ENCODE results near the gene ASH1L.
A peak's percentile ranks its signal among the peaks of the same experiment; 100 is the strongest.

The ASH1L gene

GRCh38 chr1:155574077-155574476 lies 11.5 kb upstream of the ASH1L start:
- H3K9me3 ChIP-seq (ENCODE audit: control insufficient read depth, insufficient read depth, low read depth, low read length), result no peaks in the 10 kb centered on the region
- H3K36me3 ChIP-seq (ENCODE audit: control insufficient read depth in 2 of 2, insufficient read depth in 1 of 2, low read length in 2 of 2), result no peaks in the 10 kb centered on the region; a peak in 1 of 3 replicates
- TF ChIP-seq KLF7 (tag by site-specific recombination; IDR thresholded peaks at IDR 0.05; ENCODE audit: borderline replicate concordance), result no peak
- no peak for TF ChIP-seq ZNF211 (tag by site-specific recombination; IDR thresholded peaks at IDR 0.05; ENCODE audit: low read depth)
- TF ChIP-seq, protein P1, sequence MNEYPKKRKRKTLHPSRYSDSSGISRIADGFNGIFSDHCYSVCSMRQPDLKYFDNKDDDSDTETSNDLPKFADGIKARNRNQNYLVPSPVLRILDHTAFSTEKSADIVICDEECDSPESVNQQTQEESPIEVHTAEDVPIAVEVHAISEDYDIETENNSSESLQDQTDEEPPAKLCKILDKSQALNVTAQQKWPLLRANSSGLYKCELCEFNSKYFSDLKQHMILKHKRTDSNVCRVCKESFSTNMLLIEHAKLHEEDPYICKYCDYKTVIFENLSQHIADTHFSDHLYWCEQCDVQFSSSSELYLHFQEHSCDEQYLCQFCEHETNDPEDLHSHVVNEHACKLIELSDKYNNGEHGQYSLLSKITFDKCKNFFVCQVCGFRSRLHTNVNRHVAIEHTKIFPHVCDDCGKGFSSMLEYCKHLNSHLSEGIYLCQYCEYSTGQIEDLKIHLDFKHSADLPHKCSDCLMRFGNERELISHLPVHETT (tag by site-specific recombination; IDR thresholded peaks at IDR 0.05), result no peak
- TF ChIP-seq ZNF2 (tag by site-specific recombination; IDR thresholded peaks at IDR 0.05), result no peak
- TF ChIP-seq ZNF132 (tag by site-specific recombination; IDR thresholded peaks at IDR 0.05; ENCODE audit: borderline replicate concordance), result no peak
- no peak for TF ChIP-seq CTCF (tag by site-specific recombination; IDR thresholded peaks at IDR 0.05)
- no peak for TF ChIP-seq ZNF23 (tag by site-specific recombination; IDR thresholded peaks at IDR 0.05; ENCODE audit: borderline replicate concordance)
- TF ChIP-seq ZNF692 (tag by site-specific recombination; IDR thresholded peaks at IDR 0.05), result no peak
- TF ChIP-seq ZNF239 (tag by site-specific recombination; IDR thresholded peaks at IDR 0.05), result no peak
- no peak for TF ChIP-seq ZNF416 (tag by site-specific recombination; IDR thresholded peaks at IDR 0.05)
- TF ChIP-seq, protein P2, sequence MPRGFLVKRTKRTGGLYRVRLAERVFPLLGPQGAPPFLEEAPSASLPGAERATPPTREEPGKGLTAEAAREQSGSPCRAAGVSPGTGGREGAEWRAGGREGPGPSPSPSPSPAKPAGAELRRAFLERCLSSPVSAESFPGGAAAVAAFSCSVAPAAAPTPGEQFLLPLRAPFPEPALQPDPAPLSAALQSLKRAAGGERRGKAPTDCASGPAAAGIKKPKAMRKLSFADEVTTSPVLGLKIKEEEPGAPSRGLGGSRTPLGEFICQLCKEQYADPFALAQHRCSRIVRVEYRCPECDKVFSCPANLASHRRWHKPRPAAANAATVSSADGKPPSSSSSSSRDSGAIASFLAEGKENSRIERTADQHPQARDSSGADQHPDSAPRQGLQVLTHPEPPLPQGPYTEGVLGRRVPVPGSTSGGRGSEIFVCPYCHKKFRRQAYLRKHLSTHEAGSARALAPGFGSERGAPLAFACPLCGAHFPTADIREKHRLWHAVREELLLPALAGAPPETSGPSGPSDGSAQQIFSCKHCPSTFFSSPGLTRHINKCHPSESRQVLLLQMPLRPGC (tag by site-specific recombination; IDR thresholded peaks at IDR 0.05), result no peak
- TF ChIP-seq, protein P3, sequence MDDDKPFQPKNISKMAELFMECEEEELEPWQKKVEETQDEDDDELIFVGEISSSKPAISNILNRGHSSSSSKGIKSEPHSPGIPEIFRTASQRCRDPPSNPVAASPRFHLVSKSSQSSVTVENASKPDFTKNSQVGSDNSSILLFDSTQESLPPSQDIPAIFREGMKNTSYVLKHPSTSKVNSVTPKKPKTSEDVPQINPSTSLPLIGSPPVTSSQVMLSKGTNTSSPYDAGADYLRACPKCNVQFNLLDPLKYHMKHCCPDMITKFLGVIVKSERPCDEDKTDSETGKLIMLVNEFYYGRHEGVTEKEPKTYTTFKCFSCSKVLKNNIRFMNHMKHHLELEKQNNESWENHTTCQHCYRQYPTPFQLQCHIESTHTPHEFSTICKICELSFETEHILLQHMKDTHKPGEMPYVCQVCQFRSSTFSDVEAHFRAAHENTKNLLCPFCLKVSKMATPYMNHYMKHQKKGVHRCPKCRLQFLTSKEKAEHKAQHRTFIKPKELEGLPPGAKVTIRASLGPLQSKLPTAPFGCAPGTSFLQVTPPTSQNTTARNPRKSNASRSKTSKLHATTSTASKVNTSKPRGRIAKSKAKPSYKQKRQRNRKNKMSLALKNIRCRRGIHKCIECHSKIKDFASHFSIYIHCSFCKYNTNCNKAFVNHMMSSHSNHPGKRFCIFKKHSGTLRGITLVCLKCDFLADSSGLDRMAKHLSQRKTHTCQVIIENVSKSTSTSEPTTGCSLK (tag by site-specific recombination; IDR thresholded peaks at IDR 0.05), result no peak
- no peak for TF ChIP-seq ZNF510 (tag by site-specific recombination; IDR thresholded peaks at IDR 0.05; ENCODE audit: insufficient replicate concordance)
- no peak for TF ChIP-seq ZNF24 (tag by site-specific recombination; IDR thresholded peaks at IDR 0.05)
- TF ChIP-seq SP2 (tag by site-specific recombination; IDR thresholded peaks at IDR 0.05), result no peak
- no peak for TF ChIP-seq ZXDB (tag by site-specific recombination; IDR thresholded peaks at IDR 0.05)
- no peak for TF ChIP-seq ZNF621 (tag by site-specific recombination; IDR thresholded peaks at IDR 0.05)
- H3K4me1 ChIP-seq (ENCODE audit: control insufficient read depth, insufficient read depth, low read length), result peaks cover 8% of the 10 kb centered on the region
- CTCF ChIA-PET, result interaction anchor here (1.3 kb wide), 1 partner anchor 18 kb away, joined by 3 read pairs; no protein-coding TSS in a partner anchor
- H3K27ac ChIP-seq (ENCODE audit: extremely low read depth, low read depth, low read length), result no peak overlapping the region
- POLR2A ChIA-PET, result no interaction called here
- no peak overlapping the region for H3K4me3 ChIP-seq (ENCODE audit: low read depth, low read length)

- ChIA-PET POLR2A (no interaction called here), CTCF (interaction anchor here (0.6 to 1.1 kb wide), 5 partner anchors 246 to 377 kb away, joined by 3 to 4 read pairs (median 3); partner anchors contain the start of gene ENTREP3)
- peaks cover 0 to 7% of the 10 kb centered on the region in 2 experiments; a peak in 2 of 3 replicates for H3K36me3 ChIP-seq (ENCODE audit: control insufficient read depth in 2 of 2, insufficient read depth in 1 of 2, low read length in 2 of 2)
- H3K4me3 ChIP-seq (ENCODE audit: low read depth, low read length), result no peak overlapping the region
- no peak overlapping the region for H3K27ac ChIP-seq (ENCODE audit: extremely low read depth, low read depth, low read length)
- H3K4me1 ChIP-seq (ENCODE audit: control insufficient read depth, insufficient read depth, low read length), result peaks cover 8% of the 10 kb centered on the region
- no peaks in the 10 kb centered on the region for H3K9me3 ChIP-seq (ENCODE audit: control insufficient read depth, insufficient read depth, low read depth, low read length)
- TF ChIP-seq, protein P4, sequence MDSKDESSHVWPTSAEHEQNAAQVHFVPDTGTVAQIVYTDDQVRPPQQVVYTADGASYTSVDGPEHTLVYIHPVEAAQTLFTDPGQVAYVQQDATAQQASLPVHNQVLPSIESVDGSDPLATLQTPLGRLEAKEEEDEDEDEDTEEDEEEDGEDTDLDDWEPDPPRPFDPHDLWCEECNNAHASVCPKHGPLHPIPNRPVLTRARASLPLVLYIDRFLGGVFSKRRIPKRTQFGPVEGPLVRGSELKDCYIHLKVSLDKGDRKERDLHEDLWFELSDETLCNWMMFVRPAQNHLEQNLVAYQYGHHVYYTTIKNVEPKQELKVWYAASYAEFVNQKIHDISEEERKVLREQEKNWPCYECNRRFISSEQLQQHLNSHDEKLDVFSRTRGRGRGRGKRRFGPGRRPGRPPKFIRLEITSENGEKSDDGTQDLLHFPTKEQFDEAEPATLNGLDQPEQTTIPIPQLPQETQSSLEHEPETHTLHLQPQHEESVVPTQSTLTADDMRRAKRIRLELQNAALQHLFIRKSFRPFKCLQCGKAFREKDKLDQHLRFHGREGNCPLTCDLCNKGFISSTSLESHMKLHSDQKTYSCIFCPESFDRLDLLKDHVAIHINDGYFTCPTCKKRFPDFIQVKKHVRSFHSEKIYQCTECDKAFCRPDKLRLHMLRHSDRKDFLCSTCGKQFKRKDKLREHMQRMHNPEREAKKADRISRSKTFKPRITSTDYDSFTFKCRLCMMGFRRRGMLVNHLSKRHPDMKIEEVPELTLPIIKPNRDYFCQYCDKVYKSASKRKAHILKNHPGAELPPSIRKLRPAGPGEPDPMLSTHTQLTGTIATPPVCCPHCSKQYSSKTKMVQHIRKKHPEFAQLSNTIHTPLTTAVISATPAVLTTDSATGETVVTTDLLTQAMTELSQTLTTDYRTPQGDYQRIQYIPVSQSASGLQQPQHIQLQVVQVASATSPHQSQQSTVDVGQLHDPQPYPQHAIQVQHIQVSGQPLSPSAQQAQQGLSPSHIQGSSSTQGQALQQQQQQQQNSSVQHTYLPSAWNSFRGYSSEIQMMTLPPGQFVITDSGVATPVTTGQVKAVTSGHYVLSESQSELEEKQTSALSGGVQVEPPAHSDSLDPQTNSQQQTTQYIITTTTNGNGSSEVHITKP (tag by site-specific recombination; IDR thresholded peaks at IDR 0.05), result peak; percentile 94
- TF ChIP-seq TRIM28 (IDR thresholded peaks at IDR 0.05; ENCODE audit: borderline replicate concordance, low read length) (0 out of 2 replicates have a peak, but pooled peaks have one; percentile 16), GLI4 (tag by site-specific recombination; IDR thresholded peaks at IDR 0.05) (no peak), ZNF335 (tag by site-specific recombination; conservative IDR thresholded peaks at IDR 0.05) (peak; percentile 25; the same call in 1 of the 2 replicates)
These were observed 8.0 kb upstream of the ASH1L start for GRCh38 chr1:155570593-155570990.
